ENCODE measurements around the gene SYNPR. TPM values are rescaled to one million over a fixed set of nuclear protein-coding genes. Genes with fewer than 3 reads are reported as not detected.

The SYNPR gene
- total RNA-seq, 4 donors from 2014 or later = 1.7 TPM; not detected in 3

- Histone ChIP-seq H3K4me3 (no peak overlapping the region), H3K4me1 (no peaks in the 10 kb centered on the region), H3K27ac (no peak overlapping the region), H3K9me3 (no peaks in the 10 kb centered on the region), H3K27me3 (no peaks in the 10 kb centered on the region), H3K36me3 (no peaks in the 10 kb centered on the region)
- intact Hi-C loops (cut with DNase I; ENCODE audit: low total_unique reads) = no loop called here
- DNase-seq = no peak
- no peak for TF ChIP-seq POLR2A (IDR thresholded peaks at IDR 0.05)
- TF ChIP-seq, protein P1, sequence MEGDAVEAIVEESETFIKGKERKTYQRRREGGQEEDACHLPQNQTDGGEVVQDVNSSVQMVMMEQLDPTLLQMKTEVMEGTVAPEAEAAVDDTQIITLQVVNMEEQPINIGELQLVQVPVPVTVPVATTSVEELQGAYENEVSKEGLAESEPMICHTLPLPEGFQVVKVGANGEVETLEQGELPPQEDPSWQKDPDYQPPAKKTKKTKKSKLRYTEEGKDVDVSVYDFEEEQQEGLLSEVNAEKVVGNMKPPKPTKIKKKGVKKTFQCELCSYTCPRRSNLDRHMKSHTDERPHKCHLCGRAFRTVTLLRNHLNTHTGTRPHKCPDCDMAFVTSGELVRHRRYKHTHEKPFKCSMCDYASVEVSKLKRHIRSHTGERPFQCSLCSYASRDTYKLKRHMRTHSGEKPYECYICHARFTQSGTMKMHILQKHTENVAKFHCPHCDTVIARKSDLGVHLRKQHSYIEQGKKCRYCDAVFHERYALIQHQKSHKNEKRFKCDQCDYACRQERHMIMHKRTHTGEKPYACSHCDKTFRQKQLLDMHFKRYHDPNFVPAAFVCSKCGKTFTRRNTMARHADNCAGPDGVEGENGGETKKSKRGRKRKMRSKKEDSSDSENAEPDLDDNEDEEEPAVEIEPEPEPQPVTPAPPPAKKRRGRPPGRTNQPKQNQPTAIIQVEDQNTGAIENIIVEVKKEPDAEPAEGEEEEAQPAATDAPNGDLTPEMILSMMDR (IDR thresholded peaks at IDR 0.05) = no peak
These were observed 245.0 kb downstream of the SYNPR start for GRCh38 chr3:63523100-63523499.

GRCh38 chr3:63528325-63529000 is 250.4 kb downstream of the SYNPR start:
- Histone ChIP-seq H3K4me3 (no peak overlapping the region), H3K4me1 (no peaks in the 10 kb centered on the region), H3K9me3 (no peaks in the 10 kb centered on the region), H3K27ac (no peak overlapping the region), H3K27me3 (no peaks in the 10 kb centered on the region), H3K36me3 (no peaks in the 10 kb centered on the region)
- TF ChIP-seq POLR2A (IDR thresholded peaks at IDR 0.05) = no peak
- TF ChIP-seq, protein P1 (IDR thresholded peaks at IDR 0.05) = no peak
- DNase-seq = no peak
- intact Hi-C loops (cut with DNase I; ENCODE audit: low total_unique reads) = no loop called here

GRCh38 chr3:63532521-63532920 is 254.4 kb downstream of the SYNPR start:
- no peak overlapping the region for H3K27ac ChIP-seq
- no peak overlapping the region for H3K4me3 ChIP-seq
- no peak for DNase-seq
- intact Hi-C loops (cut with DNase I; ENCODE audit: low total_unique reads) = no loop called here
- H3K27me3 ChIP-seq = no peaks in the 10 kb centered on the region
- no peaks in the 10 kb centered on the region for H3K4me1 ChIP-seq
- H3K9me3 ChIP-seq = no peaks in the 10 kb centered on the region
- no peaks in the 10 kb centered on the region for H3K36me3 ChIP-seq
- TF ChIP-seq, protein P1 (IDR thresholded peaks at IDR 0.05) = no peak
- TF ChIP-seq POLR2A (IDR thresholded peaks at IDR 0.05) = no peak

DNA sequence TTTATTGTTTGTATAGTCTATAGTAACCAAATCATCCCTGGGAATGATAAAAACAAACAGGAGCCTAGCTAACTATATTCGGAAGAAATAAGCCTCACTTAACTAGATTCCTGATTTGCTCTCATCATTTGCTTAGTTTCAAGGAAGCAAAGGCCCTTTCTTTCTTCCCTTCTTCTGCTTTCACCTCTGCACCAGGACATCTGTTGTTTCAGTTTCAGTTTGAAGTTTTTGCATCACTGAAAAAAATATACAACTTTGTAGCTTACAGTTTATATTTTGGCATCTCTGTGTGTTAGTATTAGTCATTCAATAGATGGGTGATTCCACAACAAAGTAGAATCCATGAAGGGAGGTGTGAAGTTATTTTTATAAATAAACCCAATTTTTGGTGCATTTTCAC is 260.8 kb downstream of the SYNPR start:
- intact Hi-C loops (cut with DNase I; ENCODE audit: low total_unique reads) = no loop called here
- no peaks in the 10 kb centered on the region for H3K27me3 ChIP-seq
- H3K4me1 ChIP-seq = no peaks in the 10 kb centered on the region
- no peaks in the 10 kb centered on the region for H3K36me3 ChIP-seq
- H3K27ac ChIP-seq = no peak overlapping the region
- TF ChIP-seq POLR2A (IDR thresholded peaks at IDR 0.05) = no peak
- TF ChIP-seq, protein P1 (IDR thresholded peaks at IDR 0.05) = no peak
- no peak for DNase-seq
- no peak overlapping the region for H3K4me3 ChIP-seq
- no peaks in the 10 kb centered on the region for H3K9me3 ChIP-seq

- DNase-seq = no peak
- Histone ChIP-seq H3K9me3 (no peaks in the 10 kb centered on the region), H3K4me1 (no peaks in the 10 kb centered on the region), H3K27ac (no peak overlapping the region), H3K36me3 (no peaks in the 10 kb centered on the region), H3K4me3 (no peak overlapping the region), H3K27me3 (no peaks in the 10 kb centered on the region)
- TF ChIP-seq, protein P1 (IDR thresholded peaks at IDR 0.05) = no peak
- TF ChIP-seq POLR2A (IDR thresholded peaks at IDR 0.05) = no peak
- intact Hi-C loops (cut with DNase I; ENCODE audit: low total_unique reads) = no loop called here
These were observed 277.7 kb downstream of the SYNPR start for GRCh38 chr3:63555767-63556166.
